GM12878 (cell line): Measurements from ENCODE around the gene ILKAP. TPM values are rescaled to one million over a fixed set of nuclear protein-coding genes. Genes with fewer than 3 reads are reported as not detected.

Experiments used
- ATAC-seq: fragments of 200-7000 bp; cut with Tn5 transposase; 3 replicates; pipeline ENCODE4 v1.9.1; 2020; ENCODE audit warnings: mild to moderate bottlenecking, moderate library complexity
- BruUV-seq: library from RNA; stranded (reverse); fragments of 400-500 nt; replicated peaks from 2 replicates; lab custom pipeline; 2021; lab: Mats Ljungman, UMichigan
- CTCF ChIA-PET: fragments of 300-600 bp; sonication (Branson Sonifier 250); formaldehyde crosslinking; extraction: SDS; loops from one replicate; lab custom pipeline; 2021; ENCODE audit warnings: inconsistent platforms; lab: Yijun Ruan, JAX
- POLR2A ChIA-PET: fragments of 350-600 bp; formaldehyde crosslinking; extraction: SDS; loops from one replicate; lab custom pipeline; 2021; ENCODE audit warnings: inconsistent platforms; lab: Charles Lee
- RAD21 ChIA-PET: fragments of 300-600 bp; sonication (Branson Sonifier 250); formaldehyde crosslinking; loops from one replicate; lab custom pipeline; 2023; ENCODE audit warnings: antibody characterized with exemption; ENCODE audit not compliant: unreplicated experiment; lab: Charles Lee
- SMC1A ChIA-PET: fragments of 300-600 bp; sonication (Branson Sonifier 250); formaldehyde crosslinking; loops from one replicate; lab custom pipeline; 2023; ENCODE audit not compliant: unreplicated experiment, uncharacterized antibody; lab: Charles Lee
- DNase-seq: peaks from one replicate; pipeline ENCODE4 v3.0.0-alpha.2; 2011; ENCODE audit warnings: low read depth, low spot score
- FAIRE-seq: peaks from 3 replicates; lab custom pipeline; 2011; peaks lifted over from hg19 to GRCh38; lab: Jason Lieb, UNC
- H2AFZ ChIP-seq: 2 replicates; pipeline ENCODE4 v1.6.0; 2011; ENCODE audit warnings: low read depth, low read length, control low read depth; ENCODE audit not compliant: control insufficient read depth
- H3K27ac ChIP-seq: 2 replicates; pipeline ENCODE4 v1.5.1; 2011; ENCODE audit warnings: control low read depth; ENCODE audit not compliant: control insufficient read depth, insufficient read depth
- H3K27me3 ChIP-seq, 2 experiments: replicated peaks in 1 of 2; 2 replicates each; pipeline versions ENCODE4 v1.6.0 to v1.6.1; 2011; ENCODE audit warnings: low read length in 1 of 2; ENCODE audit not compliant: control insufficient read depth in 2 of 2, insufficient read depth in 2 of 2
- H3K36me3 ChIP-seq, 2 experiments: 2 replicates each; pipeline ENCODE4 v1.5.1; 2011; ENCODE audit warnings: low read length in 1 of 2; ENCODE audit not compliant: control insufficient read depth in 2 of 2, insufficient read depth in 2 of 2
- H3K4me1 ChIP-seq: 2 replicates; pipeline ENCODE4 v1.6.1; 2011; ENCODE audit warnings: mild to moderate bottlenecking, low read length, moderate library complexity, mixed read lengths; ENCODE audit not compliant: control insufficient read depth, insufficient read depth
- H3K4me2 ChIP-seq: 2 replicates; pipeline ENCODE4 v1.6.0; 2011; ENCODE audit warnings: control low read depth; ENCODE audit not compliant: control insufficient read depth, insufficient read depth
- H3K4me3 ChIP-seq: fragments of 200-600 bp; sonication (generic); 2 replicates; pipeline ENCODE4 v1.5.1; 2016
- H3K79me2 ChIP-seq: 2 replicates; pipeline ENCODE4 v1.6.0; 2011; ENCODE audit warnings: low read length; ENCODE audit not compliant: control insufficient read depth, insufficient read depth
- H3K9ac ChIP-seq: 2 replicates; pipeline ENCODE4 v1.8.0; 2011; ENCODE audit warnings: low read length, control low read depth, mixed read lengths; ENCODE audit not compliant: control insufficient read depth, insufficient read depth
- H3K9me3 ChIP-seq: replicated peaks from 3 replicates; pipeline ENCODE4 v1.5.1; 2011; ENCODE audit warnings: mild to moderate bottlenecking, low read length; ENCODE audit not compliant: control insufficient read depth, insufficient read depth
- H4K20me1 ChIP-seq: 2 replicates; pipeline ENCODE4 v1.6.0; 2011; ENCODE audit not compliant: control insufficient read depth, insufficient read depth
- ATF3 ChIP-seq: IDR thresholded peaks from 2 replicates; pipeline ENCODE4 v1.6.1; 2011; ENCODE audit warnings: low read depth, mild to moderate bottlenecking, low read length, moderate library complexity, borderline replicate concordance; ENCODE audit errors: extremely low read depth
- ATF7 ChIP-seq: fragments of 450-650 bp; IDR thresholded peaks from 2 replicates; pipeline ENCODE4 v1.6.1; 2016; ENCODE audit warnings: low read depth, mild to moderate bottlenecking
- BACH1 ChIP-seq: fragments of 450-650 bp; IDR thresholded peaks from 2 replicates; pipeline ENCODE4 v1.6.1; 2017; ENCODE audit warnings: mild to moderate bottlenecking, borderline replicate concordance
- CREB1 ChIP-seq: IDR thresholded peaks from 2 replicates; pipeline ENCODE4 v1.6.1; 2012; ENCODE audit warnings: low read depth, mild to moderate bottlenecking, inconsistent platforms
- GABPA ChIP-seq: IDR thresholded peaks from 2 replicates; pipeline ENCODE4 v1.6.1; 2014; ENCODE audit warnings: antibody characterized with exemption, low read depth, mild to moderate bottlenecking, inconsistent platforms
- RELB ChIP-seq: fragments of 450-650 bp; IDR thresholded peaks from 2 replicates; pipeline ENCODE4 v1.6.1; 2017; ENCODE audit warnings: low read depth, mild to moderate bottlenecking, moderate library complexity
- SIX5 ChIP-seq: IDR thresholded peaks from 2 replicates; pipeline ENCODE4 v1.6.1; 2011; ENCODE audit warnings: mild to moderate bottlenecking, low read depth, low read length, moderate library complexity; ENCODE audit not compliant: severe bottlenecking
- STAT1 ChIP-seq: fragments of 450-650 bp; conservative IDR thresholded peaks from 2 replicates; pipeline ENCODE4 v1.6.1; 2014; ENCODE audit warnings: antibody characterized with exemption, mild to moderate bottlenecking
- SUPT20H ChIP-seq: IDR thresholded peaks from 2 replicates; pipeline ENCODE4 v1.6.1; 2011; ENCODE audit warnings: low read depth, mild to moderate bottlenecking, low read length, moderate library complexity, borderline replicate concordance; ENCODE audit not compliant: control insufficient read depth
- ZNF207 ChIP-seq: fragments of 450-650 bp; IDR thresholded peaks from 2 replicates; pipeline ENCODE4 v1.6.1; 2014; ENCODE audit warnings: antibody characterized with exemption, mild to moderate bottlenecking, borderline replicate concordance
- WGBS: methylation state at CpG from one replicate; pipeline ENCODE4 v1.1.6; 2016; ENCODE audit warnings: low lambda C conversion rate; ENCODE audit not compliant: insufficient replicate concordance, insufficient coverage; ENCODE audit errors: missing lambda C conversion rate; 5-methylcytosine and 5-hydroxymethylcytosine counted together
- in situ Hi-C: fragments of 300-500 bp; cut with MboI; formaldehyde crosslinking; loops from 9 replicates; pipeline ENCODE4 v1.14.3; 2018; ENCODE audit warnings: mixed read lengths
- intact Hi-C: fragments of 100-400 bp; cut with micrococcal nuclease; formaldehyde crosslinking; loops from one replicate; pipeline ENCODE4 v1.14.2; 2022; ENCODE audit not compliant: unreplicated experiment
- polyA plus RNA-seq, 11 experiments: library from polyadenylated mRNA; depleted of rRNA in 4 of 11; unstranded in 6 of 11; stranded (reverse) in 5 of 11; fragments of >200 nt; fragmentation: Nextera tagmentation in 4 of 11; fragmentation: Illumina TruSeq in 1 of 11; extraction: Ambion mirVana in 4 of 11; extraction: Trizol in 1 of 11; gene quantifications; 1 replicate in 1 of 11; 2 replicates in 10 of 11; pipeline versions ENCODE4 v1.2.1 to v1.2.3, GENCODE V29; 2011 to 2016; ENCODE audit warnings: inconsistent platforms in 2 of 11, missing spikeins in 2 of 11, low read depth in 1 of 11
- total RNA-seq, 4 experiments: library from RNA; depleted of rRNA in 3 of 4; stranded (reverse); fragments of >200 nt in 3 of 4; fragmentation: Illumina TruSeq in 1 of 4; extraction: Trizol in 1 of 4; gene quantifications; 2 replicates each; pipeline versions ENCODE4 v1.2.1 to v1.2.3, GENCODE V29; 2013 to 2021
- TF ChIP-seq, protein P1 (sequence below): fragments of 450-650 bp; formaldehyde crosslinking; IDR thresholded peaks from 2 replicates; pipeline ENCODE4 v1.4.0; 2020; ENCODE audit warnings: mild to moderate bottlenecking, moderate library complexity
- TF ChIP-seq, protein P2 (sequence below): fragments of 450-650 bp; IDR thresholded peaks from 2 replicates; pipeline ENCODE4 v1.6.1; 2017; ENCODE audit warnings: antibody characterized with exemption, mild to moderate bottlenecking, moderate library complexity

Gene ILKAP
- total and polyA plus RNA-seq, 10 of the 15 experiments (the other 5 are each of a cell fraction or from before 2014, with no cell fraction given) = 4.2 to 65.3 (median 37.3) TPM

DNA sequence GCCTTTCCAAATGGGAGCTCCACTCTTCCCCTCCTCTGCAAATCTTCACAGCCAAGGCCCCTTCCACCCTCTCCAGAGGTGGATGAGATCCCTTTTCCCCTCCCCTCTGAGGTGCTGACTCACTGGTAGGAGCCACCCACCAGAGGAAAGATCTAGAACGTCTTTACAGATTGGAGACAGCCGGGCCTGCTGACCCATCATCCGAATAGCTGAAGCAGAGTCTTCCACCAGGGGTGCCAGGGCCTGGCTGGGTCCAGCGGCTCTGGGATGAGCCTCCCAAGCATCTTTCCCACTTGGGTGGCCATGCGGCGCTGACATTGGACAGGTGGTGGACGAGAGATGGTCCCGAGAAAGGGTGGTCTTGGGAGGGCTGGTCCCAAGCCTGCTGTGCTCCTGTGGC is 35.7 kb downstream of the ILKAP start (continued):
- TF ChIP-seq, protein P1, sequence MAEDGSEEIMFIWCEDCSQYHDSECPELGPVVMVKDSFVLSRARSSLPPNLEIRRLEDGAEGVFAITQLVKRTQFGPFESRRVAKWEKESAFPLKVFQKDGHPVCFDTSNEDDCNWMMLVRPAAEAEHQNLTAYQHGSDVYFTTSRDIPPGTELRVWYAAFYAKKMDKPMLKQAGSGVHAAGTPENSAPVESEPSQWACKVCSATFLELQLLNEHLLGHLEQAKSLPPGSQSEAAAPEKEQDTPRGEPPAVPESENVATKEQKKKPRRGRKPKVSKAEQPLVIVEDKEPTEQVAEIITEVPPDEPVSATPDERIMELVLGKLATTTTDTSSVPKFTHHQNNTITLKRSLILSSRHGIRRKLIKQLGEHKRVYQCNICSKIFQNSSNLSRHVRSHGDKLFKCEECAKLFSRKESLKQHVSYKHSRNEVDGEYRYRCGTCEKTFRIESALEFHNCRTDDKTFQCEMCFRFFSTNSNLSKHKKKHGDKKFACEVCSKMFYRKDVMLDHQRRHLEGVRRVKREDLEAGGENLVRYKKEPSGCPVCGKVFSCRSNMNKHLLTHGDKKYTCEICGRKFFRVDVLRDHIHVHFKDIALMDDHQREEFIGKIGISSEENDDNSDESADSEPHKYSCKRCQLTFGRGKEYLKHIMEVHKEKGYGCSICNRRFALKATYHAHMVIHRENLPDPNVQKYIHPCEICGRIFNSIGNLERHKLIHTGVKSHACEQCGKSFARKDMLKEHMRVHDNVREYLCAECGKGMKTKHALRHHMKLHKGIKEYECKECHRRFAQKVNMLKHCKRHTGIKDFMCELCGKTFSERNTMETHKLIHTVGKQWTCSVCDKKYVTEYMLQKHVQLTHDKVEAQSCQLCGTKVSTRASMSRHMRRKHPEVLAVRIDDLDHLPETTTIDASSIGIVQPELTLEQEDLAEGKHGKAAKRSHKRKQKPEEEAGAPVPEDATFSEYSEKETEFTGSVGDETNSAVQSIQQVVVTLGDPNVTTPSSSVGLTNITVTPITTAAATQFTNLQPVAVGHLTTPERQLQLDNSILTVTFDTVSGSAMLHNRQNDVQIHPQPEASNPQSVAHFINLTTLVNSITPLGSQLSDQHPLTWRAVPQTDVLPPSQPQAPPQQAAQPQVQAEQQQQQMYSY = no peak
- TF ChIP-seq STAT1 (no peak), SIX5 (no peak)
- TF ChIP-seq, all 136 proteins: peak for 0

DNA sequence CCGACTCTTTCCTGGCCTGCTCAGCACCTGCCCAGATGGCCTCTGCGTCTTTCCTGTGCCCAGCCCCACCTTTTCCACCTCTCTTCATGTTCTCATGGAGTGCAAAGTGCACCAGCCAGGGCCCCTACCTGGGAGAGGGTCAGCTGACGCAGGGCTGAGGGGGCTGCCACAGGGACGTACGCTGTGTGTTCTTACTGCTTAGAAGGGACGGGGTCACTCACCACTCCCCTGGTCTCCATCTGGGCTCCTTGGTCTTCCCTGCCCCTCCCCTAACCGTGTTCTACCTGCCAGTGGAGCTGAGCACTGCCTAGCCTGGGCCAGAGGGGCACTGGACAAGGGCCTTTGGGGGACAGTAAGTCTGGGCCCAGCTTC is 36.2 kb downstream of the ILKAP start:
- WGBS = 80% methylated on average over 7 of the region's 7 CpGs
- no peak for FAIRE-seq
- no peak overlapping the region for H3K4me2 ChIP-seq
- ChIA-PET SMC1A (no interaction called here), RAD21 (no interaction called here), CTCF (no interaction called here), POLR2A (no interaction called here)
- no peak for DNase-seq
- no peaks in the 10 kb centered on the region for H3K4me1 ChIP-seq
- H3K4me3 ChIP-seq = no peak overlapping the region
- peaks cover 0 to 5% of the 10 kb centered on the region in 2 experiments; a peak in 3 of 4 replicates for H3K27me3 ChIP-seq
- in situ Hi-C loops (no loop called here), intact Hi-C loops (no loop called here)
- ATAC-seq = no peak
- no peak overlapping the region for H2AFZ ChIP-seq
- H4K20me1 ChIP-seq = no peaks in the 10 kb centered on the region; the same call in 1 of the 2 replicates
- H3K79me2 ChIP-seq = no peaks in the 10 kb centered on the region
- H3K36me3 ChIP-seq = peaks cover 2 to 10% of the 10 kb centered on the region in 2 experiments
- no peak overlapping the region for H3K27ac ChIP-seq
- BruUV-seq = no TSS peak
- H3K9me3 ChIP-seq = no peaks in the 10 kb centered on the region
- H3K9ac ChIP-seq = no peak overlapping the region
- TF ChIP-seq ATF3 (no peak), ZNF207 (no peak), CREB1 (no peak), RELB (no peak), SUPT20H (no peak), BACH1 (no peak), ATF7 (no peak), GABPA (no peak)
- TF ChIP-seq, protein P2, sequence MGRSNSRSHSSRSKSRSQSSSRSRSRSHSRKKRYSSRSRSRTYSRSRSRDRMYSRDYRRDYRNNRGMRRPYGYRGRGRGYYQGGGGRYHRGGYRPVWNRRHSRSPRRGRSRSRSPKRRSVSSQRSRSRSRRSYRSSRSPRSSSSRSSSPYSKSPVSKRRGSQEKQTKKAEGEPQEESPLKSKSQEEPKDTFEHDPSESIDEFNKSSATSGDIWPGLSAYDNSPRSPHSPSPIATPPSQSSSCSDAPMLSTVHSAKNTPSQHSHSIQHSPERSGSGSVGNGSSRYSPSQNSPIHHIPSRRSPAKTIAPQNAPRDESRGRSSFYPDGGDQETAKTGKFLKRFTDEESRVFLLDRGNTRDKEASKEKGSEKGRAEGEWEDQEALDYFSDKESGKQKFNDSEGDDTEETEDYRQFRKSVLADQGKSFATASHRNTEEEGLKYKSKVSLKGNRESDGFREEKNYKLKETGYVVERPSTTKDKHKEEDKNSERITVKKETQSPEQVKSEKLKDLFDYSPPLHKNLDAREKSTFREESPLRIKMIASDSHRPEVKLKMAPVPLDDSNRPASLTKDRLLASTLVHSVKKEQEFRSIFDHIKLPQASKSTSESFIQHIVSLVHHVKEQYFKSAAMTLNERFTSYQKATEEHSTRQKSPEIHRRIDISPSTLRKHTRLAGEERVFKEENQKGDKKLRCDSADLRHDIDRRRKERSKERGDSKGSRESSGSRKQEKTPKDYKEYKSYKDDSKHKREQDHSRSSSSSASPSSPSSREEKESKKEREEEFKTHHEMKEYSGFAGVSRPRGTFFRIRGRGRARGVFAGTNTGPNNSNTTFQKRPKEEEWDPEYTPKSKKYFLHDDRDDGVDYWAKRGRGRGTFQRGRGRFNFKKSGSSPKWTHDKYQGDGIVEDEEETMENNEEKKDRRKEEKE = no peak
